KOPT-K1 (cell line): Measurements from ENCODE around the gene C16orf90.
A peak's percentile ranks its signal among the peaks of the same experiment; 100 is the strongest.
"Not testable (repeated sequence)": the region's sequence is repeated elsewhere in the genome, so short reads cannot be mapped to it uniquely, and the experiment has no call there.

Experiments used
- H3K27ac ChIP-seq: fragments of 200-600 bp; sonication (generic); 2 replicates; pipeline ENCODE4 v1.5.1; 2016; ENCODE audit warnings: antibody characterized with exemption, mild to moderate bottlenecking, low read depth, low read length; ENCODE audit not compliant: poor library complexity, severe bottlenecking
- H3K36me3 ChIP-seq: fragments of 200-600 bp; sonication (generic); 2 replicates; pipeline ENCODE4 v1.5.1; 2017; ENCODE audit warnings: antibody characterized with exemption, mild to moderate bottlenecking, low read length, moderate library complexity; ENCODE audit not compliant: insufficient read depth
- H3K9me3 ChIP-seq: fragments of 200-600 bp; sonication (generic); 2 replicates; pipeline ENCODE4 v1.5.1; 2017; ENCODE audit warnings: antibody characterized with exemption, low read length, mild to moderate bottlenecking; ENCODE audit not compliant: insufficient read depth, poor library complexity, severe bottlenecking

The C16orf90 gene

DNA sequence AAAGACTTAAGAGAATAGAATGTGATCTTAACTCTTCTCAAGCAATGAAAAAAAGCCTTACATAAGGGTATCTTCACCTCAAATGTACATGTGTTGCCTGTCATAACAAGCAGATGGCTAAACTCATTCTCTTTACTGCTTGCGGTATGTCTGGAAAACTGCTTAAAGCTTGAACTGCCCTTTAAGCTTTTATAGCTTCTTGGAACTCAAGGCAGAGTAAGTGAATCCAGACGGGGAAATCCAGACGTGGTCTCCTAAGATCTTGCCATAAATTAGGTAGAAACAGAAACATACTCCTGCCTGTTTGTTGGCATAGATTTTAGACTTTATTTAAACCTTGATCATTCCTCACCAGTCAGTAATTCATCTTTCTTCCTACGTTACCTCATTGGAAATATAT is 25.1 kb upstream of the C16orf90 start:
- peaks cover 67% of the 10 kb centered on the region for H3K36me3 ChIP-seq

DNA sequence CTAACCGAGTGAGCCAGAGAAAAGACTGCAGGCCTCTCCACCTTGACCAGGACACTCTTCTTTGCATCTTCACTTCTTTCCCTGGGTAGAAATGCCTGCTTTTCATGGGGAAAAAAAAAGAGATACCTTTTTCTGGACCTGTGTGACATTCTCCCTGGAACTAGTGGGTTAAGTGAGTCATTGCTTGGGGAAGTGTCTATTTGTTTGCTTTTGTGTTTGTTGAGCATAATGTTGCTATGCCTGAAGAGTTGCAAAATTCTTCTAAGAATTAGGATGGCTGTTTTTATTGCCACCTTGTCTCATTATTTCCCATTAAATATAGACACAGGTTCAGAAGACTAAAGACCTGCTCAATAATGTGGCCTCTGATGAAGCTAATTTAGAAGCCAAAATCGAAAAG is 24.3 kb upstream of the C16orf90 start:
- no peak overlapping the region for H3K27ac ChIP-seq
- no peaks in the 10 kb centered on the region for H3K9me3 ChIP-seq
- peaks cover 67% of the 10 kb centered on the region for H3K36me3 ChIP-seq

More for the DNA sequence above, 25.1 kb upstream of the C16orf90 start:
- no peaks in the 10 kb centered on the region for H3K9me3 ChIP-seq
- H3K27ac ChIP-seq, result no peak overlapping the region

DNA sequence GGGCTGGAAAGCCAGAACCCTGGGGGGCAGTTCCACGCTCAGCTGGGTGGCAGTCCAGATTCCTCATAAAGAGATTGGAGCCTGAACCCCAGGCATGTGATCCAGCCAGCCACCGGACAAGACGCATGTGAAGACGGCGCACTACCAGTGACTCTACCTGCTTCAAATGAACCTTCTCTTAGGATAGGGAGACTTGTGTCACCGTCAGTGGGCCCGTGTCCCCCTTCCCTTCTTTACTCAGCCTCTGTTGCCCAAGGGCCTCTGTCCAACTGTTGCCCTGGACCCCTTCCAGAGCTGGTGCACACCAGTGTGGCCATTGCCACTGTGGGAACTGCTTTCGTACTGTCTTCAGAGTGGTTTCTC is 23.7 kb upstream of the C16orf90 start:
- peaks cover 68% of the 10 kb centered on the region for H3K36me3 ChIP-seq
- H3K9me3 ChIP-seq, result no peaks in the 10 kb centered on the region

DNA sequence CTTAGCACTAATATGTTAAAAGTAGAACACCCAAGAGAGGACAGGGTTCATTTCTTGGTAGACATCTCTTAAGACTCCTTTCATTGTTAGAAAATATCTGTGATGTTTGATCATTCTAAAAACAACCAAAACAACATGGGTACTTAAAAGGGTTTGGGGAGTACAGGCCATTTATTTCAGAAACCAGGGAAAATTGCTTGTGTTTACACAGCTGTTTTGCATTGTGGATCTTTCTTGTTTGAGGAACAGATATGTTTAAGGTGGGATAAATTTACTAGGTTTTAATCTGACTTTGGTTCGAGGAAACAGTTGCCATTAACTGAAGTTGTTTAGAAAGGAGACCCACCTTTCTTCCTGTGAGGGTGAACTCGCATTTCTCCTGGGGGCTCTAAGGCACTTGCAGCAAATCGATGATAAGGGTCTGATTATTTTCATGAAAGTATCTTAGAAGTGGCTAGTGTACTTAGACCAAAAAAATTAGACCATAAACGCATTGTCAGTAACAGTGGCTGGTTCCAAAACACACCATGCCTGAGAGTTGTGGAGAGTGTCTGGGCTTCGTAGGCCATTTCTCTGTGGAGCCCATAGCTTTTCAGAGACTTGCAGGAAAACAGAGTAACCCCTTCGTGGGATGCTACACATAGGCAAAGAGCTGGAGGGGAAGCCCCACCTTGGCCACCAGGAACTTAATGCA is 23.1 kb upstream of the C16orf90 start:
- Histone ChIP-seq H3K36me3 (peaks cover 68% of the 10 kb centered on the region), H3K9me3 (no peaks in the 10 kb centered on the region), H3K27ac (no peak overlapping the region)

More for the DNA sequence above, 23.7 kb upstream of the C16orf90 start:
- H3K27ac ChIP-seq, result no peak overlapping the region

DNA sequence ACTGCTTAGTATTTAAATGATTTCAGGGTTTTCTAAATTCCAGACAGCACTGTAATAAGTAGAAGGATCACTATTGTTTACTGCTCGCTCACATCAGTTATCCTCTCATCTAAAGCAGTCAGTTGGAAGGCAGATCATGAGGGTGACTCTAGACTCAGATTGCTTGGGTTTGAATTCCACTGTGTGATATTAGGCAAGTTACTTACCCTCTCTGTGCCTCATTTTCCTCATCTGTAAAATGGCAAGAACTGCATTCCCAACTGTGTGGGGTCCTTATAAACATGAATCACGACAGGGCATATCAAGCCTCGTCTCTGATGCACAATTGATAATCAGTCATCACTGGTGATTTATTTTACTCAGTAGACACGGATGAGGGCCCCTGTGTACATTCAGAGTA is 20.6 kb upstream of the C16orf90 start:
- no peak overlapping the region for H3K27ac ChIP-seq
- H3K9me3 ChIP-seq, result no peaks in the 10 kb centered on the region
- peaks cover 82% of the 10 kb centered on the region for H3K36me3 ChIP-seq

DNA sequence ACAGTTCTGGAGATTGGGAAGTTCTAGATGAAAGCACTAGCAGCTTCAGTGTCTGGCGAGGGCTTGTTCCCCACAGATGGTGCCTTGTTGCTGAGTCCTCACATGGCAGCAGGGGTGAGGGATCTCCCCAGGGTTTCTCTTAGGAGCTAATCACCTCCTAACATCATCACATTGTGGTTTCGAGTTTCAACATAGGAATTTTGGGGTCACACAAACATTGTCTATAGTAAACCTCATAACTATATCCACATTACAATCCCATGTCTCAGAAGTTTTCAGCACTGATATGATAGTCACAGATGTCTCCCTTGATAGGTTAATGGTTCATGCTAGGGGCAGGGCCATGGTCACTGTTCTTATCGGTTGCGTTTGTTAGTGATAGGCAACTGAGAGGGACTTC is 19.3 kb upstream of the C16orf90 start:
- Histone ChIP-seq H3K27ac (no peak overlapping the region), H3K36me3 (peaks cover 80% of the 10 kb centered on the region), H3K9me3 (no peaks in the 10 kb centered on the region)

DNA sequence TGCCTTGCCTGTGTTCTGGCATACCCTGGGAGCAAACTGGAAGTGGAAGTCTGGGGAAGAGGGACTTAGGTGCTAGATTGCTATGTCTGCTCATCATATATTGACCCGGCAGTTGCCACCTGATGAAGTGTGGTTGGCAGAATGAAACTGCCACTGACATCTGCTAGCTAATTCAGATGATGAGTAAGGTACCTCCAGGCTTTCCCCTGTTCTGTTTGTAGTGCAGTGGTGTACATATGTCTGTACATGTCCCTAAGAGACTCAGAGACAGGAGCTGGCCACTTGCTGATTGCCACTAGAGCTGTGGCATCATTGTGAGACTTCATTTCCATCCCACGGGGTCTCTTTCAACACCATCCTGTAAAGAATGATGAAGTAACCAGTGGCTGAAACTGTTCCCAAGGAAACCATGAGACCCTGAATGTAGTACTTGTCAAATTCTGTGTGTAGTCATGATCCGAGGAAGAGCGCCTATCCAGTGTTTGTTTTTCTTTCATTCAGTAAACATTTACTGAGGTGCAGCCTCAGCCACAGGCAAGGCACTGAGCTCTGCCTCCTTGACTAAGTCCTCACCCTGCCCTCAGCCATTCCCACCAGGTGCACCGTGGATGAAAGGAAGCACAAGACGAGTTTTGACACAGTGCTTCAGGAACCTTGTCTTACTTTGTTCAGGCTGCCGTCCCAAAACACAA is 18.7 kb upstream of the C16orf90 start:
- no peaks in the 10 kb centered on the region for H3K9me3 ChIP-seq
- peaks cover 75% of the 10 kb centered on the region for H3K36me3 ChIP-seq
- no peak overlapping the region for H3K27ac ChIP-seq

DNA sequence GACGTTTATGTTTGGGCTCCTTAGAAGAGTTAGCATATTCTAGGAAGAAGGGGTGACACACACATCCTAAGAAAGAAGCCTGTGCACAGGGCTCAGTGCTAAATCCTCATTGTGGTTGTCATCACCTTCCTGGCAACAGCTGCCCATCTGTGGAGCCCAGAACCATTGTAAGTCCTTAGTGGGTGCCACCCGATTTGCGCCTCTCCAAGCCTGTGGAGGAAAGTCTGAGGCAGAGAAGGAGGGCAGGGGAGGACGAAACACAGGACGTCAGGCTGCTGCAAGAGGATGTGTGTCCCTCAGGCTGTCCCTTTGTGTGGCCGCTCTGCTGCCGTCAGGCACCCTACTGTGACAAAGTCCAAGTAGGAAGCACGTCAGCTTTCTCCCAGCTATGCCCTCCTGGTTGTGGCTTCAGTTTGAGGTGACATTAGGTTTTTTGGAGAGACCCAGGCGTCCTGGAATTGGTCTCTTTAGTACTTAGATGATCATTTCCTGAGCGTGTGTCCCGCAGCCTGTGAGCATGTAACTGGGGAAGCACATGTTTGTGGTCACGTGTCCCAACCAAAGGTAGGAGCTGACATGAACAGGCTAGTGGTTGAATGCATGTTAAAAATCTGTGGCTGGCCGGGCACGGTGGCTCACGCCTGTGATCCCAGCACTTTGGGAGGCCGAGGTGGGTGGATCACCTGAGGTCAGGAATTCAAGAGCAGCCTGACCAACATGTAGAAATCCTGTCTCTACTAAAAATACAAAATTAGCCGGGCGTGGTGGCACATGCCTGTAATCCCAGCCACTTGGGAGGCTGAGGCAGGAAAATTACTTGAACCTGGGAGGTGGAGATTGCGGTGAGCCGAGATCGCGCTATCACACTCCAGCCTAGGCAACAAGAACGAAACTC is 16.2 kb upstream of the C16orf90 start:
- Histone ChIP-seq H3K36me3 (peaks cover 57% of the 10 kb centered on the region), H3K9me3 (no peaks in the 10 kb centered on the region), H3K27ac (no peak overlapping the region)

DNA sequence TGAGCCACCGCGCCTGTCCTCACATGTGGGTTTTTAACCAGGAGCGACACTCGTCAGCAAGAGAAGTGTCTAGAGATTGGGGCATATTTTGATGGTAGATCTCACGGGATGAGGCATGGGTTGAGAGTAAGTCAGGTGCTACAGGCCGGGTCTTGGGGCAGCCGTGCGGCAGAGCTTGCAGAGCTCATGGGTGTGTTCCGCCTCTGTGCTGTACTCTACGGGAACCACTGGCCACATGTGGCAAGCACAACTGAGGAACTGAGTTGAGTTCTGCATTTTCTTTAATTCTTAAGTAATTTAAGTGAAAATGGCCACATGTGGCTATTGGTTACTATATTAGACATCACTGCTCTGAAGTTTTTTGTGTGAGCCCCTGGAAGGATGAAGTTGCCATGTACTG is 15.1 kb upstream of the C16orf90 start:
- peaks cover 47% of the 10 kb centered on the region for H3K36me3 ChIP-seq
- no peaks in the 10 kb centered on the region for H3K9me3 ChIP-seq
- peak overlapping the region; percentile 29 for H3K27ac ChIP-seq

DNA sequence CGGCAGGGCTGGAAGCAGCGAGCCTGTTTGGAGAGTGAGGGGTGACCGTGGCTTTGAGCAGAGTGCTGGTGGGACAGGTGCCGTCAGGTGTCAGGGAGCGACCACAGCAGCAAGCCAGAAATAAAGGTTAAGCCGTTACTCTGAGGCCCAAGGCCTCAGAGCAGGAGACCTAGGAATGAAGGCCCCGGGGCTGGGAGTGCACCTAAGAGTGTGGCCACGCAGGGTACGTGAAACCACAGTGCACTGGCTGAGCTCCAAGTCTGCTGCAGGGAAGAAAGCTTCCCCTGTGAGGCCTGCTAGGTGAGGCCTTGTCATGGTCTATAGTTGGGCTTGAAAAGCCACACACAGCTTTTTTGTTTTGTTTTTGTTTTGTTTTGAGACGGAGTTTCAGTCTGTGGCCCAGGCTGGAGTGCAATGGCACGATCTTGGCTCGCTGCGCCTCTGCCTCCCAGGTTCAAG is 14.2 kb upstream of the C16orf90 start:
- Histone ChIP-seq H3K9me3 (no peaks in the 10 kb centered on the region), H3K36me3 (peaks cover 37% of the 10 kb centered on the region), H3K27ac (peak overlapping the region; percentile 66)

DNA sequence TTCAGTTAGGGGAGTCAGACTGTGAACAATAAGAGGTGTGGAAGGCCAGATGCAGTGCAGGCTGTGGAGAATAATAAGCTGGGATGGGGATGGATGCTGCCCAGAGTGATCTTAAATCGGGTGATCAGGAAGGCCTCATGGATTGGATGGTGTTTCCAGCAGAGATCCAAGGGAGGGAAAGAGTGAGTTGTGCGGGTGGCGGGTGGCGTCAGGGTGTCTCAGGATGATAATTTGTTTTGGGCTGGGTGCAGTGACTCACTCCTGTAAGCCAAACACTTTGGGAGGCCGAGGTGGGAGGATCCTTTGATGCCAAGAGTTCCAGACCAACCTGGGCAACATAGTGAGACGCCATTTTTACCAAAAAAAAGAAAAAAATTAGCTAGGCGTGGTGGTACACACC is 13.4 kb upstream of the C16orf90 start:
- peaks cover 30% of the 10 kb centered on the region for H3K36me3 ChIP-seq
- no peaks in the 10 kb centered on the region for H3K9me3 ChIP-seq
- H3K27ac ChIP-seq, result peak overlapping the region; percentile 66

DNA sequence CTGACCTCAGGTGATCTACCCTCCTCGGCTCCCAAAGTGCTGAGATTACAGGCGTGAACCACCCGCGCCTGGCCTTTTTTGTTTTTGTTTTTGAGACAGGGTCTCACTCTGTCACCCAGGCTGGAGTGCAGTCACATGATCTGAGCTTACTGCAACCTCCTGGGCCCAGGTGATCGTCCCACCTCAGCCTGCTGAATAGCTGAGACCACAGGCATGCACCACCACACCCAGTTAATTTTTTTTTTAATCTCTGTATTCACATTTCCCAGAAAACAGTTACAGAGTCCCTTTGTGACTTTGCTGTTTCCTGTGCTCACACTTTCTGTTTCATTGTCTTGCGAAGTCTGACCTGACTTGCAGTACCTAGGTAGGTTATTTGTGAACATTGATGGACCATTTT is 8.2 kb upstream of the C16orf90 start:
- H3K27ac ChIP-seq, result peak overlapping the region; percentile 82
- H3K36me3 ChIP-seq, result no peaks in the 10 kb centered on the region
- H3K9me3 ChIP-seq, result no peaks in the 10 kb centered on the region

DNA sequence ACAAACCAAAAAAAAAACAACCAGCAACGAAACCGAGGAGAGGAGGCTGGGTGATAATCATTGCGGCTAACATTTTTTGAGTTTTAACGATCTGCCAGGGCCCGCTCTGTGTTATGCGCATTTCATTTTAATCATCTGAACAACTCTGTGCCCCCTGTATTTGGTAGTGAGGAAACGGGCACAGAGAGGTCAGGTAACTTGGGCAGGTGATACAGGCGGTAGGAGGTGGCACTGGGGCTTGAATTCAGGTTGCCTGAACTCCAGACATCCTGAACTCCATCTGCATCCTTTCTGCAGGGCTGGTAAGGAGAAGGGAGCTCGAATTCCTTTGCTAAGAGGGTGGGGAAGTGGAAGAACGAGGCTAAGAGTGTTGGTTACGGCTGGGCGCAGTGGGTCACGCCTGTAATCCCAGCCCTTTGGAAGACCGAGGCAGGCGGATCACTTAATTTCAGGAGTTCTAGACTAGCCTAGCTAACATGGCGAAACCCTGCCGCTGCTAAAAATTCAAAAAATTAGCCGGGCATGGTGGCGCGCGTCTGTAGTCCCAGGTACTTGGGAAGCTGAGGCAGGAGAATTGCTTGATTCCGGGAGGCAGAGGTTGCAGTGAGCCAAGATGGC is 6.6 kb upstream of the C16orf90 start:
- H3K27ac ChIP-seq, result peak overlapping the region; percentile 72
- H3K36me3 ChIP-seq, result no peaks in the 10 kb centered on the region
- H3K9me3 ChIP-seq, result no peaks in the 10 kb centered on the region

DNA sequence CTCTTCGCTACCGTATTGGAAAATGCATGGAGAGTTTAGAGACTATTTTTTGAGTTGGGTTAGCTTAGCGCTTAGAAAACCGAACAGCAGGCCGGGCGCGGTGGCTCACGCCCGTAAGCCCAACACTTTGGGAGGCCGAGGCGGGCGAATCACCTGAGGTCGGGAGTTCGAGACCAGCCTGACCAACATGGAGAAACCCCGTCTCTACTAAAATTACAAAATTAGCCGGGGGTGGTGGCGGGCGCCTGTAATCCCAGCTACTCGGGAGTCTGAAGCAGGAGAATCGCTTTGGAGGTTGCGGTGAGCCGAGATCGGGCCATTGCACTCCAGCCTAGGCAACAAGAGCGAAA is 6.1 kb upstream of the C16orf90 start:
- H3K9me3 ChIP-seq, H3K36me3 ChIP-seq: not testable (repeated sequence)
- H3K27ac ChIP-seq, result peak overlapping the region; percentile 72

DNA sequence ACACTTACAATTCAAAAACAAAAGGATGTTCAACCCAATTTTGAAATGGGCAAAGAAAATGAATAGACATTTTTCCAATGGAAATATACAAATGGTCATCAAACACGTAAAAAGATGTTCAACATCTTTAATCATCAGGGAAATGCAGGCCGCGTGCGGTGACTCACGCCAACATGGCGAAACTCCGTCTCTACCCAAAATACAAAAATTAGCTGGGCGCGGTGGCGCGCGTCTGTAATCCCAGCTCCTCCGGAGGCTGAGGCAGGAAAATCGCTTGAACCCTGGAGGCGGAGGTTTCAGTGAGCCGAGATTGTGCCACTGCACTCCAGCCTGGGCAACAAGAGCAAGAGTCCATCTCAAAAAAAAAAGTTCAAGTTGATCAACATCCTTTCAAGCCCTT is 3.7 kb upstream of the C16orf90 start:
- H3K9me3 ChIP-seq, result no peaks in the 10 kb centered on the region
- H3K27ac ChIP-seq, result no peak overlapping the region
- no peaks in the 10 kb centered on the region for H3K36me3 ChIP-seq
